Measurements from ENCODE around the gene CEP20. TPM values are rescaled to one million over a fixed set of nuclear protein-coding genes. Genes with fewer than 3 reads are reported as not detected.
"Not testable (repeated sequence)": the region's sequence is repeated elsewhere in the genome, so short reads cannot be mapped to it uniquely, and the experiment has no call there.

Gene CEP20
- polyA plus RNA-seq, 1 of the 3 experiments (the other 2 are of a cell fraction): 14.8 TPM

- Histone ChIP-seq H3K9me3 (no peaks in the 10 kb centered on the region), H3K9me2 (no peaks in the 10 kb centered on the region), H3K27ac (ENCODE audit: low read depth in 2 of 2, low read length in 1 of 2) (no peak overlapping the region), H3K36me3 (replicated peaks in 1 of 2; ENCODE audit: control insufficient read depth in 1 of 2, insufficient read depth in 2 of 2, low read length in 1 of 2) (no peaks in the 10 kb centered on the region), H3K4me3 (ENCODE audit: low read depth in 2 of 2, low read length in 1 of 2) (no peak overlapping the region), H3K27me3 (ENCODE audit: insufficient read depth) (peaks cover 50% of the 10 kb centered on the region), H3K4me1 (ENCODE audit: control insufficient read depth in 1 of 2, insufficient read depth in 2 of 2, low read depth in 1 of 2, low read length in 1 of 2) (peaks cover 0 to 3% of the 10 kb centered on the region in 2 experiments; a peak in 1 of 4 replicates), H2AFZ (ENCODE audit: low read depth) (no peak overlapping the region), H4K20me1 (ENCODE audit: insufficient read depth) (no peaks in the 10 kb centered on the region), H3K79me2 (ENCODE audit: insufficient read depth) (no peaks in the 10 kb centered on the region), H3K4me2 (no peak overlapping the region), H3K9ac (no peak overlapping the region), H3F3A (replicated peaks; ENCODE audit: insufficient read depth) (no peaks in the 10 kb centered on the region)
- ChIA-PET POLR2A (no interaction called here), CTCF (interaction anchor here (1.1 kb wide), 1 partner anchor 32 kb away, joined by 4 read pairs; no protein-coding TSS in a partner anchor)
- DNase-seq: no peak
- TF ChIP-seq FOSL2 (IDR thresholded peaks at IDR 0.05; ENCODE audit: borderline replicate concordance, low read depth) (no peak), RCOR1 (IDR thresholded peaks at IDR 0.05; ENCODE audit: low read length) (no peak), PBX3 (IDR thresholded peaks at IDR 0.05) (no peak), EP300 (IDR thresholded peaks at IDR 0.05; ENCODE audit: borderline replicate concordance in 1 of 2, low read depth in 1 of 2, low read length in 1 of 2) (no peak), JUND (IDR thresholded peaks at IDR 0.05) (no peak), MAX (IDR thresholded peaks at IDR 0.05; ENCODE audit: low read depth) (no peak), FOXM1 (IDR thresholded peaks at IDR 0.05; ENCODE audit: low read depth) (no peak), YY1 (IDR thresholded peaks at IDR 0.05; ENCODE audit: low read depth) (no peak)
- 35% methylated on average over 4 of the region's 4 CpGs for WGBS (ENCODE audit: low lambda C conversion rate)
Observed at GRCh38 chr16:15853021-15853420, 35.4 kb downstream of the CEP20 start.

- H3K4me2 ChIP-seq; DNase-seq; H3K9me3 ChIP-seq; H2AFZ ChIP-seq (ENCODE audit: low read depth); H3F3A ChIP-seq (replicated peaks; ENCODE audit: insufficient read depth); H3K9ac ChIP-seq; H3K36me3 ChIP-seq (replicated peaks in 1 of 2; ENCODE audit: control insufficient read depth in 1 of 2, insufficient read depth in 2 of 2, low read length in 1 of 2); H4K20me1 ChIP-seq (ENCODE audit: insufficient read depth); H3K79me2 ChIP-seq (ENCODE audit: insufficient read depth); H3K9me2 ChIP-seq; H3K27ac ChIP-seq (ENCODE audit: low read depth in 2 of 2, low read length in 1 of 2); POLR2A ChIA-PET; H3K4me1 ChIP-seq (ENCODE audit: control insufficient read depth in 1 of 2, insufficient read depth in 2 of 2, low read depth in 1 of 2, low read length in 1 of 2); H3K4me3 ChIP-seq (ENCODE audit: low read depth in 2 of 2, low read length in 1 of 2): not testable (repeated sequence)
- CTCF ChIA-PET: interaction anchor here (0.9 to 1.2 kb wide), 3 partner anchors 18 to 28 kb away, joined by 3 read pairs; no protein-coding TSS in a partner anchor
- peaks cover 38% of the 10 kb centered on the region for H3K27me3 ChIP-seq (ENCODE audit: insufficient read depth)
- WGBS (ENCODE audit: low lambda C conversion rate): 84% methylated on average over 6 of the region's 6 CpGs
Observed at GRCh38 chr16:15850555-15850954, 37.8 kb downstream of the CEP20 start.

- CTCF ChIA-PET: interaction anchor here (0.8 to 1.5 kb wide), 4 partner anchors 16 to 146 kb away, joined by 3 to 6 read pairs (median 4); no protein-coding TSS in a partner anchor
- TF ChIP-seq MAX (IDR thresholded peaks at IDR 0.05; ENCODE audit: low read depth) (no peak), IRF3 (IDR thresholded peaks at IDR 0.05; ENCODE audit: low read depth, low read length) (no peak), NRF1 (IDR thresholded peaks at IDR 0.05; ENCODE audit: low read depth, low read length) (no peak), CHD2 (IDR thresholded peaks at IDR 0.05; ENCODE audit: low read length, partially characterized antibody) (no peak), RCOR1 (IDR thresholded peaks at IDR 0.05; ENCODE audit: low read length) (no peak), SIN3A (IDR thresholded peaks at IDR 0.05; ENCODE audit: borderline replicate concordance, low read depth, low read length) (no peak), EP300 (IDR thresholded peaks at IDR 0.05; ENCODE audit: borderline replicate concordance in 1 of 2, low read depth in 1 of 2, low read length in 1 of 2) (no peak), TCF12 (IDR thresholded peaks at IDR 0.05) (no peak), RFX5 (IDR thresholded peaks at IDR 0.05; ENCODE audit: low read length) (no peak), MEF2A (IDR thresholded peaks at IDR 0.05; ENCODE audit: borderline replicate concordance, low read depth) (no peak), TEAD4 (IDR thresholded peaks at IDR 0.05; ENCODE audit: borderline replicate concordance, insufficient read depth) (no peak), PBX3 (IDR thresholded peaks at IDR 0.05) (no peak), EZH2phosphoT487 (IDR thresholded peaks at IDR 0.05; ENCODE audit: borderline replicate concordance, low read depth) (no peak), JUND (IDR thresholded peaks at IDR 0.05) (no peak)
Observed at GRCh38 chr16:15849209-15849981, 39.0 kb downstream of the CEP20 start.

More at GRCh38 chr16:15849209-15849981, 39.0 kb downstream of the CEP20 start:
- Histone ChIP-seq H3K27me3 (ENCODE audit: insufficient read depth) (peaks cover 29% of the 10 kb centered on the region; the same call in 1 of the 2 replicates), H3K9me3 (no peaks in the 10 kb centered on the region), H3K9me2 (no peaks in the 10 kb centered on the region), H3K9ac (no peak overlapping the region), H2AFZ (ENCODE audit: low read depth) (no peak overlapping the region), H3K79me2 (ENCODE audit: insufficient read depth) (no peaks in the 10 kb centered on the region), H3K27ac (ENCODE audit: low read depth in 2 of 2, low read length in 1 of 2) (no peak overlapping the region), H3K4me2 (no peak overlapping the region), H3F3A (replicated peaks; ENCODE audit: insufficient read depth) (no peaks in the 10 kb centered on the region), H3K4me3 (ENCODE audit: low read depth in 2 of 2, low read length in 1 of 2) (no peak overlapping the region), H3K4me1 (ENCODE audit: control insufficient read depth in 1 of 2, insufficient read depth in 2 of 2, low read depth in 1 of 2, low read length in 1 of 2) (no peaks in the 10 kb centered on the region), H3K36me3 (replicated peaks in 1 of 2; ENCODE audit: control insufficient read depth in 1 of 2, insufficient read depth in 2 of 2, low read length in 1 of 2) (no peaks in the 10 kb centered on the region), H4K20me1 (ENCODE audit: insufficient read depth) (no peaks in the 10 kb centered on the region)
- 71% methylated on average over 12 of the region's 12 CpGs for WGBS (ENCODE audit: low lambda C conversion rate)
- DNase-seq: no peak
- POLR2A ChIA-PET: no interaction called here
